NOMO-1 treated with dmso at 0.1 percent for 144 hours (cell line): Measurements from ENCODE around the gene CERS6.

Experiments
- DNase-seq: peaks from one replicate; lab custom pipeline; 2025; ENCODE audit not compliant: unreplicated experiment; lab: John Stamatoyannopoulos, UW

Gene CERS6

DNA sequence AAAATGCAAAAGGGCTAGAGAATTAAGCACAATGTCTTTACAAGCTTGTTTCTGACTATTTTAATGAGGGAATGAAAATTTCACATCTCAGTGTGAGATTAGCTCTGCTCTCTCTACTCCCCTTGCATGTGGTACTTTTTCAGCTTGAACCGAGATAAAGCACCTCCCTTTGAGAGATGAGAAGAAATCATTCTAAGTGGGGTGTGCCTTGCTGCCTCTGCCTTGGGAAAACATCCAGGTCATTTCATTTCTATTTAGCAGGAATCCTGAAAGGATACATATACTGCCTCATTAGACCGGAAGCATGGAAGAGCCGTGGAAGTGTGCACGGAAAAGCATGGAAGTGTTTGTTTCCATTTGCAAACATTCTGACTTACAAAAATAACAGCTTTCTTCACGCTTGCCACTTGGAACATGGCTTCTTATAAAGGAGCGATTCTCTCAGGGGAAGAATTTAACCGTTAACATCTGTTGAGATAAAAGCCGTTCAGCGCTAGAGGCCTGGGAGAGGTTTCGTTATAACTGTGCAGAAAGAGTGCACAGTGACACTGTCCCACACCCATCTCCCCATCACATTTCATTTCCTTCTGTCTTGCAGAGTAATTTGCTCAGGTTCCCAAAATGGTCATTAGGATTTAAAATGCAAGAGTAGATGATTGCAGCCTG, 363.1 kb downstream of the CERS6 start:
- DNase-seq: no peak

DNA sequence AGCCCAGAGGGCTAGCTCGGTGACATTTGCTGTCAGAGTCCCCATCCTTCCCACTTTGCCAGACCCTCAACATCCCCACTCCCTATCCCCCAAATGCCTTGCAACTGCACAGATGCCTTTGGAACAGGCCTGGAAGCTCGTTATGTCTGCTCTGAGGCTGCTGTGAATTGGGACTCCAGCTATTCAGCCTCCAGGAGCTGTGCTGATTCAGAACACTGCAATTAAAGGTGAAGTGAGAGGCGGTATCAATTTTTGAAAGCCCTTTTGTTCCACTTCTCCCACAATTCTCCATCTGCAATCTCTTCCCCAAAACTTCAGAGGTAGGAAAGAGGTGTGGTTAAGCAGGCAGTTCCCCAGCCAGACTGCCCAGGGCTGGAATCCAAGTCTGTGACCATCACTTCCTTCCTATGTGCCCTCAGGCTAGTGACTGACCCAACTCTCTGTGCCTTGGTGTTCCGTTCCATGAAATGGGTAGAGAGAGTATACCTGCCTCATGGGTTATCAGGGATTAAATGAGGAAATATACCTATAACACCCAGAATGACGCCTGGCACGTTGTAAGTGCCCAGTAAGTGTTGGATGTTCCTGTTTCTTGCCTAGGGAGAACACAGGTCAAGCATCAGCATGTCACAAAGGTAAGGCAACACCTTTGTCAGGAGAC, 363.9 kb downstream of the CERS6 start:
- DNase-seq: no peak

DNA sequence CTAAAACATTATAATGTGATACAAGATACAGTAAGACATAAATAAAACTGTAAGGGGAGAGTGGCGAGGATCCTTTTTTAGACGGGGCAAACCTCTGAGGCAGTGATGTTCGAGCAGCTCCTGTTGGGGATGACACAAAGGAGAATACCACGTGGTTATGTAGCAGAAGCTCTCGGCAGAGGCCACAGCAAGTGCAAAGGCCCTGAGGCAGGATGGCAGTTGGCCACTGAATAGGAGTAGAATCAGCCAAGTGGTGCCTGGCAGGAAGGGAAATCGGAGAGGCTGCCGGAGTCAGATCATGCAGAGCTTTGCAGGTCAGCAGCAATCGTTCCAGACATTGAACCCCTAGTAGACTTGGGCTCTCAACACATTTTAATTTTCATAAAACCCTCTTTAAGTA, 365.5 kb downstream of the CERS6 start:
- DNase-seq: no peak

DNA sequence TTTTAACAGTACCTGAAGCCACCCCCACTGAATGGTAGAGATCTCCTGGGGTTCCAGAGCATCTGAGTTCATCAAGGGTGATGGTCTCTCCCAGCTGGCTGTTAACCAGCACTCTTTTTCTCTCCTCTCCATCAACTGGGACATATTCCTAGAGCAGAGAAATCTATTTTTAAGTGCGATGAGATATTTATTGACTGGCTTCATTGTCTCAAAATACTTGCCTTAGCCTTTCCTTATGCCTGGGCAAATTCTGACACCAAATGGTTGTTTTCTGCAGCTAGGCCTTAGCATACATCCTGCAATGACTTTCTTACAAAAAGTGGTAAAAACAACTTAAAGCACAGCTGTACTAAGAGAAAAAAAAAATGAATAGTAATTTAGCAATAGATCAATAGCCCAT, 365.9 kb downstream of the CERS6 start:
- no peak for DNase-seq
